Measurements from ENCODE around the gene RABAC1.

The RABAC1 gene

GRCh38 chr19:41929536-41930071, 29.5 kb downstream of the RABAC1 start:
- no peak for DNase-seq (ENCODE audit: low spot score)
- FAIRE-seq, result no peak

- DNase-seq (ENCODE audit: low spot score), result no peak
- FAIRE-seq, result no peak
These were observed 30.2 kb downstream of the RABAC1 start for GRCh38 chr19:41928754-41929535.

GRCh38 chr19:41928221-41928683, 30.9 kb downstream of the RABAC1 start, which contains the start of gene ERFL:
Gene ERFL, minus strand, starts transcription at chr19:41928449. Its CDS starts 15,530 bp downstream, at chr19:41912919.
- FAIRE-seq (no peak), DNase-seq (ENCODE audit: low spot score) (no peak)

GRCh38 chr19:41927497-41928192, 31.5 kb downstream of the RABAC1 start:
- FAIRE-seq (no peak), DNase-seq (ENCODE audit: low spot score) (no peak)

GRCh38 chr19:41926763-41927496, 32.2 kb downstream of the RABAC1 start:
- no peak for FAIRE-seq
- no peak for DNase-seq (ENCODE audit: low spot score)

- no peak for DNase-seq (ENCODE audit: low spot score)
- no peak for FAIRE-seq
These were observed 32.9 kb downstream of the RABAC1 start for GRCh38 chr19:41926028-41926762.

GRCh38 chr19:41925208-41926003, 33.7 kb downstream of the RABAC1 start:
- DNase-seq (ENCODE audit: low spot score) (no peak), FAIRE-seq (no peak)

- no peak for FAIRE-seq
These were observed 34.7 kb downstream of the RABAC1 start for GRCh38 chr19:41924151-41925145.

GRCh38 chr19:41923045-41923788, 35.9 kb downstream of the RABAC1 start:
- FAIRE-seq, result no peak
- no peak for DNase-seq (ENCODE audit: low spot score)

More at GRCh38 chr19:41924151-41925145, 34.7 kb downstream of the RABAC1 start:
- no peak for DNase-seq (ENCODE audit: low spot score)

GRCh38 chr19:41922585-41922984, 36.5 kb downstream of the RABAC1 start:
- FAIRE-seq (no peak), DNase-seq (ENCODE audit: low spot score) (no peak)

GRCh38 chr19:41921577-41922576, 37.2 kb downstream of the RABAC1 start:
- DNase-seq (ENCODE audit: low spot score) (no peak), FAIRE-seq (no peak)

GRCh38 chr19:41920882-41921576, 38.1 kb downstream of the RABAC1 start:
- FAIRE-seq (no peak), DNase-seq (ENCODE audit: low spot score) (no peak)

- no peak for DNase-seq (ENCODE audit: low spot score)
- no peak for FAIRE-seq
These were observed 39.0 kb downstream of the RABAC1 start for GRCh38 chr19:41919948-41920712.

GRCh38 chr19:41918653-41919244, 40.4 kb downstream of the RABAC1 start:
- DNase-seq (ENCODE audit: low spot score) (no peak), FAIRE-seq (no peak)

GRCh38 chr19:41918095-41918494, 41.0 kb downstream of the RABAC1 start:
- FAIRE-seq (no peak), DNase-seq (ENCODE audit: low spot score) (no peak)

Measured in RCC 7860 (cell line).